GM18951 (cell line): ENCODE measurements around the gene KHDC4.

Experiments
- POLR2A ChIP-seq: IDR thresholded peaks from 4 replicates; pipeline ENCODE4 v1.6.1; 2011; ENCODE audit warnings: mild to moderate bottlenecking; ENCODE audit not compliant: insufficient read length, insufficient read depth; ENCODE audit errors: extremely low read depth
- in situ Hi-C: fragments of 300-500 bp; cut with MboI; formaldehyde crosslinking; loops from one replicate; pipeline ENCODE4 v1.12.0; 2022; ENCODE audit warnings: low sequenced_read_pairs, mixed read lengths, inconsistent platforms; ENCODE audit not compliant: unreplicated experiment

KHDC4 gene

GRCh38 chr1:155892796-155893195 lies 41.4 kb downstream of the KHDC4 start:
- in situ Hi-C loops: no loop called here
- TF ChIP-seq POLR2A: no peak

GRCh38 chr1:155890251-155890650 lies 44.0 kb downstream of the KHDC4 start:
- no peak for TF ChIP-seq POLR2A
- in situ Hi-C loops: no loop called here

- in situ Hi-C loops: no loop called here
- no peak for TF ChIP-seq POLR2A
Observed at GRCh38 chr1:155889566-155889965, 44.6 kb downstream of the KHDC4 start.

GRCh38 chr1:155888481-155888880 lies 45.7 kb downstream of the KHDC4 start:
- TF ChIP-seq POLR2A: no peak
- in situ Hi-C loops: no loop called here

GRCh38 chr1:155884982-155885381 lies 49.2 kb downstream of the KHDC4 start:
- TF ChIP-seq POLR2A: no peak
- in situ Hi-C loops: no loop called here

GRCh38 chr1:155884031-155884960 lies 49.9 kb downstream of the KHDC4 start:
- in situ Hi-C loops: no loop called here
- no peak for TF ChIP-seq POLR2A

GRCh38 chr1:155882766-155883165 lies 51.4 kb downstream of the KHDC4 start:
- TF ChIP-seq POLR2A: no peak
- in situ Hi-C loops: no loop called here

- no peak for TF ChIP-seq POLR2A
- in situ Hi-C loops: no loop called here
Observed at GRCh38 chr1:155882235-155882634, 52.0 kb downstream of the KHDC4 start.

GRCh38 chr1:155880950-155881349 lies 53.3 kb downstream of the KHDC4 start:
- in situ Hi-C loops: no loop called here
- TF ChIP-seq POLR2A: no peak

GRCh38 chr1:155880251-155880650 lies 54.0 kb downstream of the KHDC4 start:
- no peak for TF ChIP-seq POLR2A
- in situ Hi-C loops: no loop called here

- no peak for TF ChIP-seq POLR2A
- in situ Hi-C loops: no loop called here
Observed at GRCh38 chr1:155877945-155878344, 56.3 kb downstream of the KHDC4 start.

GRCh38 chr1:155873860-155874259 lies 60.4 kb downstream of the KHDC4 start:
- in situ Hi-C loops: no loop called here
- TF ChIP-seq POLR2A: no peak

GRCh38 chr1:155872527-155872926 lies 61.7 kb downstream of the KHDC4 start:
- TF ChIP-seq POLR2A: no peak
- in situ Hi-C loops: no loop called here

- in situ Hi-C loops: no loop called here
Observed at GRCh38 chr1:155871390-155871789, 62.8 kb downstream of the KHDC4 start.

More at GRCh38 chr1:155871390-155871789, 62.8 kb downstream of the KHDC4 start:
- no peak for TF ChIP-seq POLR2A
